ENCODE measurements around the gene ADAM15.

Gene ADAM15

GRCh38 chr1:155070721-155071569 lies 19.8 kb downstream of the ADAM15 start (continued):
- TF ChIP-seq ZNF366 (tag by site-specific recombination; conservative IDR thresholded peaks at IDR 0.05) (no peak), ZNF670 (tag by site-specific recombination; IDR thresholded peaks at IDR 0.05; ENCODE audit: low read depth) (no peak), CTCF (tag by site-specific recombination; IDR thresholded peaks at IDR 0.05) (peak; percentile 81), YY2 (tag by site-specific recombination; IDR thresholded peaks at IDR 0.05) (no peak), ZNF341 (tag by site-specific recombination; IDR thresholded peaks at IDR 0.05; ENCODE audit: low read depth) (peak; percentile 57), PRDM1 (tag by site-specific recombination; IDR thresholded peaks at IDR 0.05) (0 out of 2 replicates have a peak, but pooled peaks have one; percentile 31), ZNF24 (tag by site-specific recombination; IDR thresholded peaks at IDR 0.05) (no peak), ZBTB1 (tag by site-specific recombination; IDR thresholded peaks at IDR 0.05) (no peak), ZNF660 (tag by site-specific recombination; IDR thresholded peaks at IDR 0.05) (no peak), KLF10 (tag by site-specific recombination; IDR thresholded peaks at IDR 0.05) (peak; percentile 33; the same call in 1 of the 2 replicates), ZNF544 (tag by site-specific recombination; IDR thresholded peaks at IDR 0.05) (no peak), ZNF48 (tag by site-specific recombination; IDR thresholded peaks at IDR 0.05) (no peak), BCL11B (tag by site-specific recombination; IDR thresholded peaks at IDR 0.05; ENCODE audit: low read depth) (no peak), ZNF426 (tag by site-specific recombination; IDR thresholded peaks at IDR 0.05) (no peak), ZBTB48 (tag by site-specific recombination; IDR thresholded peaks at IDR 0.05) (0 out of 2 replicates have a peak, but pooled peaks have one; percentile 21), ZNF776 (tag by site-specific recombination; IDR thresholded peaks at IDR 0.05; ENCODE audit: borderline replicate concordance) (no peak), KLF9 (tag by site-specific recombination; IDR thresholded peaks at IDR 0.05; ENCODE audit: low read depth) (peak; percentile 76), ZNF843 (tag by site-specific recombination; IDR thresholded peaks at IDR 0.05) (no peak), ZNF292 (tag by site-specific recombination; IDR thresholded peaks at IDR 0.05; ENCODE audit: borderline replicate concordance, low read depth) (no peak), ZBTB17 (tag by site-specific recombination; IDR thresholded peaks at IDR 0.05) (peak; percentile 51; the same call in 1 of the 2 replicates), RBAK (tag by site-specific recombination; IDR thresholded peaks at IDR 0.05) (no peak), ZNF404 (tag by site-specific recombination; IDR thresholded peaks at IDR 0.05) (no peak), ZIC2 (tag by site-specific recombination; IDR thresholded peaks at IDR 0.05) (peak; percentile 18; the same call in 1 of the 2 replicates), ZNF18 (tag by site-specific recombination; IDR thresholded peaks at IDR 0.05) (no peak), ZNF140 (tag by site-specific recombination; IDR thresholded peaks at IDR 0.05) (no peak), GFI1B (tag by site-specific recombination; IDR thresholded peaks at IDR 0.05) (no peak), ZNF529 (tag by site-specific recombination; IDR thresholded peaks at IDR 0.05; ENCODE audit: insufficient replicate concordance) (no peak)
- TF ChIP-seq, protein P1, sequence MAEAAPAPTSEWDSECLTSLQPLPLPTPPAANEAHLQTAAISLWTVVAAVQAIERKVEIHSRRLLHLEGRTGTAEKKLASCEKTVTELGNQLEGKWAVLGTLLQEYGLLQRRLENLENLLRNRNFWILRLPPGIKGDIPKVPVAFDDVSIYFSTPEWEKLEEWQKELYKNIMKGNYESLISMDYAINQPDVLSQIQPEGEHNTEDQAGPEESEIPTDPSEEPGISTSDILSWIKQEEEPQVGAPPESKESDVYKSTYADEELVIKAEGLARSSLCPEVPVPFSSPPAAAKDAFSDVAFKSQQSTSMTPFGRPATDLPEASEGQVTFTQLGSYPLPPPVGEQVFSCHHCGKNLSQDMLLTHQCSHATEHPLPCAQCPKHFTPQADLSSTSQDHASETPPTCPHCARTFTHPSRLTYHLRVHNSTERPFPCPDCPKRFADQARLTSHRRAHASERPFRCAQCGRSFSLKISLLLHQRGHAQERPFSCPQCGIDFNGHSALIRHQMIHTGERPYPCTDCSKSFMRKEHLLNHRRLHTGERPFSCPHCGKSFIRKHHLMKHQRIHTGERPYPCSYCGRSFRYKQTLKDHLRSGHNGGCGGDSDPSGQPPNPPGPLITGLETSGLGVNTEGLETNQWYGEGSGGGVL (tag by site-specific recombination; IDR thresholded peaks at IDR 0.05), result peak; percentile 49
- TF ChIP-seq, protein P2, sequence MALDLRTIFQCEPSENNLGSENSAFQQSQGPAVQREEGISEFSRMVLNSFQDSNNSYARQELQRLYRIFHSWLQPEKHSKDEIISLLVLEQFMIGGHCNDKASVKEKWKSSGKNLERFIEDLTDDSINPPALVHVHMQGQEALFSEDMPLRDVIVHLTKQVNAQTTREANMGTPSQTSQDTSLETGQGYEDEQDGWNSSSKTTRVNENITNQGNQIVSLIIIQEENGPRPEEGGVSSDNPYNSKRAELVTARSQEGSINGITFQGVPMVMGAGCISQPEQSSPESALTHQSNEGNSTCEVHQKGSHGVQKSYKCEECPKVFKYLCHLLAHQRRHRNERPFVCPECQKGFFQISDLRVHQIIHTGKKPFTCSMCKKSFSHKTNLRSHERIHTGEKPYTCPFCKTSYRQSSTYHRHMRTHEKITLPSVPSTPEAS (tag by site-specific recombination; IDR thresholded peaks at IDR 0.05), result no peak
- TF ChIP-seq, protein P3, sequence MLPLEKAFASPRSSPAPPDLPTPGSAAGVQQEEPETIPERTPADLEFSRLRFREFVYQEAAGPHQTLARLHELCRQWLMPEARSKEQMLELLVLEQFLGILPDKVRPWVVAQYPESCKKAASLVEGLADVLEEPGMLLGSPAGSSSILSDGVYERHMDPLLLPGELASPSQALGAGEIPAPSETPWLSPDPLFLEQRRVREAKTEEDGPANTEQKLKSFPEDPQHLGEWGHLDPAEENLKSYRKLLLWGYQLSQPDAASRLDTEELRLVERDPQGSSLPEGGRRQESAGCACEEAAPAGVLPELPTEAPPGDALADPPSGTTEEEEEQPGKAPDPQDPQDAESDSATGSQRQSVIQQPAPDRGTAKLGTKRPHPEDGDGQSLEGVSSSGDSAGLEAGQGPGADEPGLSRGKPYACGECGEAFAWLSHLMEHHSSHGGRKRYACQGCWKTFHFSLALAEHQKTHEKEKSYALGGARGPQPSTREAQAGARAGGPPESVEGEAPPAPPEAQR (tag by site-specific recombination; IDR thresholded peaks at IDR 0.05), result no peak; the same call in 1 of the 2 replicates
- TF ChIP-seq, protein P4, sequence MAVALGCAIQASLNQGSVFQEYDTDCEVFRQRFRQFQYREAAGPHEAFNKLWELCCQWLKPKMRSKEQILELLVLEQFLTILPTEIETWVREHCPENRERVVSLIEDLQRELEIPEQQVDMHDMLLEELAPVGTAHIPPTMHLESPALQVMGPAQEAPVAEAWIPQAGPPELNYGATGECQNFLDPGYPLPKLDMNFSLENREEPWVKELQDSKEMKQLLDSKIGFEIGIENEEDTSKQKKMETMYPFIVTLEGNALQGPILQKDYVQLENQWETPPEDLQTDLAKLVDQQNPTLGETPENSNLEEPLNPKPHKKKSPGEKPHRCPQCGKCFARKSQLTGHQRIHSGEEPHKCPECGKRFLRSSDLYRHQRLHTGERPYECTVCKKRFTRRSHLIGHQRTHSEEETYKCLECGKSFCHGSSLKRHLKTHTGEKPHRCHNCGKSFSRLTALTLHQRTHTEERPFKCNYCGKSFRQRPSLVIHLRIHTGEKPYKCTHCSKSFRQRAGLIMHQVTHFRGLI (tag by site-specific recombination; IDR thresholded peaks at IDR 0.05), result peak; percentile 93

Data from HEK293 (cell line).